HepG2 (cell line): Measurements from ENCODE around the gene DNAJC7. TPM values are rescaled to one million over a fixed set of nuclear protein-coding genes. Genes with fewer than 3 reads are reported as not detected.
A peak's percentile ranks its signal among the peaks of the same experiment; 100 is the strongest.

Experiments used
- ATM ChIP-seq: fragments of 450-650 bp; IDR thresholded peaks from 2 replicates; pipeline ENCODE4 v1.7.1; 2017; ENCODE audit warnings: mild to moderate bottlenecking, borderline replicate concordance
- CTCF ChIP-seq: sonication (generic); formaldehyde crosslinking; IDR thresholded peaks from 2 replicates; pipeline ENCODE4 v1.5.0; 2020; ENCODE audit warnings: mild to moderate bottlenecking, missing genetic modification reagents, moderate library complexity
- GATA4 ChIP-seq: sonication (generic); IDR thresholded peaks from 2 replicates; pipeline ENCODE4 v1.6.1; 2016; ENCODE audit warnings: antibody characterized with exemption, low read depth, borderline replicate concordance
- GATAD1 ChIP-seq: IDR thresholded peaks from 2 replicates; pipeline ENCODE4 v1.6.1; 2016; ENCODE audit warnings: missing genetic modification reagents, missing compliant biosample characterization
- TFDP1 ChIP-seq: IDR thresholded peaks from 2 replicates; pipeline ENCODE4 v1.6.1; 2016; ENCODE audit warnings: missing compliant biosample characterization, missing genetic modification reagents, borderline replicate concordance
- ZNF264 ChIP-seq: sonication (generic); formaldehyde crosslinking; IDR thresholded peaks from 2 replicates; pipeline ENCODE4 v1.4.0; 2020; ENCODE audit warnings: missing genetic modification reagents
- ZNF275 ChIP-seq: sonication (generic); formaldehyde crosslinking; IDR thresholded peaks from 2 replicates; pipeline ENCODE4 v1.8.0; 2022; ENCODE audit warnings: missing genetic modification reagents, mild to moderate bottlenecking, inconsistent platforms, borderline replicate concordance
- ZNF720 ChIP-seq: sonication (generic); formaldehyde crosslinking; IDR thresholded peaks from 2 replicates; pipeline ENCODE4 v1.4.0; 2020; ENCODE audit warnings: missing genetic modification reagents
- ZNF790 ChIP-seq: sonication (generic); formaldehyde crosslinking; IDR thresholded peaks from 2 replicates; pipeline ENCODE4 v1.8.0; 2022; ENCODE audit warnings: missing genetic modification reagents, mild to moderate bottlenecking, borderline replicate concordance
- polyA plus RNA-seq, 8 experiments: library from polyadenylated mRNA; depleted of rRNA in 3 of 8; stranded (reverse) in 7 of 8; unstranded in 1 of 8; fragments of >200 nt; fragmentation: Illumina TruSeq in 4 of 8; extraction: Trizol in 4 of 8; gene quantifications; 2 replicates each; pipeline versions ENCODE4 v1.2.1 to v1.2.3, GENCODE V29; 2011 to 2016; ENCODE audit warnings: low read depth in 4 of 8, missing spikeins in 1 of 8, mixed read lengths in 1 of 8; ENCODE audit not compliant: insufficient read depth in 1 of 8
- total RNA-seq, 5 experiments: library from RNA; depleted of rRNA; stranded (reverse); fragments of >200 nt; fragmentation: Illumina TruSeq; extraction: Trizol; gene quantifications; 2 replicates each; pipeline ENCODE4 v1.2.3, GENCODE V29; 2016; ENCODE audit warnings: low read depth in 1 of 5
- TF ChIP-seq, protein P1 (sequence below): IDR thresholded peaks from 2 replicates; pipeline ENCODE4 v1.6.1; 2012; ENCODE audit warnings: low read depth, low read length, improper control_type of control experiment
- TF ChIP-seq, protein P2 (sequence below): sonication (generic); formaldehyde crosslinking; IDR thresholded peaks from 2 replicates; pipeline ENCODE4 v1.8.1; 2023; ENCODE audit warnings: mild to moderate bottlenecking, moderate library complexity, missing genetic modification reagents
- TF ChIP-seq, protein P3 (sequence below): sonication (generic); formaldehyde crosslinking; IDR thresholded peaks from 2 replicates; pipeline ENCODE4 v1.4.0; 2020; ENCODE audit warnings: low read depth, missing genetic modification reagents
- TF ChIP-seq, protein P4 (sequence below): sonication (generic); formaldehyde crosslinking; IDR thresholded peaks from 2 replicates; pipeline ENCODE4 v1.5.0; 2020; ENCODE audit warnings: missing genetic modification reagents, mild to moderate bottlenecking, borderline replicate concordance

Gene DNAJC7
- total and polyA plus RNA-seq, 2 of the 13 experiments (the other 11 are each of a cell fraction or from before 2014, with no cell fraction given), result 47.7 to 132 TPM

- TF ChIP-seq, protein P1, sequence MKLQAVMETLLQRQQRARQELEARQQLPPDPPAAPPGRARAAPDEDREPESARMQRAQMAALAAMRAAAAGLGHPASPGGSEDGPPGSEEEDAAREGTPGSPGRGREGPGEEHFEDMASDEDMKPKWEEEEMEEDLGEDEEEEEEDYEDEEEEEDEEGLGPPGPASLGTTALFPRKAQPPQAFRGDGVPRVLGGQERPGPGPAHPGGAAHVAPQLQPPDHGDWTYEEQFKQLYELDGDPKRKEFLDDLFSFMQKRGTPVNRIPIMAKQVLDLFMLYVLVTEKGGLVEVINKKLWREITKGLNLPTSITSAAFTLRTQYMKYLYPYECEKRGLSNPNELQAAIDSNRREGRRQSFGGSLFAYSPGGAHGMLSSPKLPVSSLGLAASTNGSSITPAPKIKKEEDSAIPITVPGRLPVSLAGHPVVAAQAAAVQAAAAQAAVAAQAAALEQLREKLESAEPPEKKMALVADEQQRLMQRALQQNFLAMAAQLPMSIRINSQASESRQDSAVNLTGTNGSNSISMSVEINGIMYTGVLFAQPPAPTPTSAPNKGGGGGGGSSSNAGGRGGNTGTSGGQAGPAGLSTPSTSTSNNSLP, result no peak
- no peak for TF ChIP-seq ATM
- TF ChIP-seq TFDP1 (CRISPR knock-in tag), result no peak; the same call in none of the 2 replicates
- TF ChIP-seq, protein P2, sequence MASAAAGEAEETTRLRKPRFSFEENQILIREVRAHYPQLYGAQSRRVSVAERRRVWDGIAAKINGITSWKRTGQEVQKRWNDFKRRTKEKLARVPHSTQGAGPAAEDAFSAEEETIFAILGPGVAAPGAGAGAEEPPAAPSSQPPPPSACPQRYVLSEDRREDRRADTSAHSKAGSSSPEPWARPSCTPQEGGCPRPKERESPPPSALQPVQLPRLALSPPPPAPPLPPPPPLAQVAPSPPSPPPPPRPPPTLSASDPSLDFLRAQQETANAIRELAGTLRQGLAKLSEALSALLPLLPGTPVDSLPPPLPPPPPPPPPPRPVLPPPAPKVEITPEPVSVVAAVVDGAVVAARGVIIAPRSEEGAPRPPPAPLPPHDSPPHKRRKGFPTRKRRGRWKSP (CRISPR knock-in tag), result peak; percentile 88
- peak; percentile 44; the same call in 1 of the 2 replicates for TF ChIP-seq GATA4
- TF ChIP-seq, protein P3, sequence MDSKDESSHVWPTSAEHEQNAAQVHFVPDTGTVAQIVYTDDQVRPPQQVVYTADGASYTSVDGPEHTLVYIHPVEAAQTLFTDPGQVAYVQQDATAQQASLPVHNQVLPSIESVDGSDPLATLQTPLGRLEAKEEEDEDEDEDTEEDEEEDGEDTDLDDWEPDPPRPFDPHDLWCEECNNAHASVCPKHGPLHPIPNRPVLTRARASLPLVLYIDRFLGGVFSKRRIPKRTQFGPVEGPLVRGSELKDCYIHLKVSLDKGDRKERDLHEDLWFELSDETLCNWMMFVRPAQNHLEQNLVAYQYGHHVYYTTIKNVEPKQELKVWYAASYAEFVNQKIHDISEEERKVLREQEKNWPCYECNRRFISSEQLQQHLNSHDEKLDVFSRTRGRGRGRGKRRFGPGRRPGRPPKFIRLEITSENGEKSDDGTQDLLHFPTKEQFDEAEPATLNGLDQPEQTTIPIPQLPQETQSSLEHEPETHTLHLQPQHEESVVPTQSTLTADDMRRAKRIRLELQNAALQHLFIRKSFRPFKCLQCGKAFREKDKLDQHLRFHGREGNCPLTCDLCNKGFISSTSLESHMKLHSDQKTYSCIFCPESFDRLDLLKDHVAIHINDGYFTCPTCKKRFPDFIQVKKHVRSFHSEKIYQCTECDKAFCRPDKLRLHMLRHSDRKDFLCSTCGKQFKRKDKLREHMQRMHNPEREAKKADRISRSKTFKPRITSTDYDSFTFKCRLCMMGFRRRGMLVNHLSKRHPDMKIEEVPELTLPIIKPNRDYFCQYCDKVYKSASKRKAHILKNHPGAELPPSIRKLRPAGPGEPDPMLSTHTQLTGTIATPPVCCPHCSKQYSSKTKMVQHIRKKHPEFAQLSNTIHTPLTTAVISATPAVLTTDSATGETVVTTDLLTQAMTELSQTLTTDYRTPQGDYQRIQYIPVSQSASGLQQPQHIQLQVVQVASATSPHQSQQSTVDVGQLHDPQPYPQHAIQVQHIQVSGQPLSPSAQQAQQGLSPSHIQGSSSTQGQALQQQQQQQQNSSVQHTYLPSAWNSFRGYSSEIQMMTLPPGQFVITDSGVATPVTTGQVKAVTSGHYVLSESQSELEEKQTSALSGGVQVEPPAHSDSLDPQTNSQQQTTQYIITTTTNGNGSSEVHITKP (CRISPR knock-in tag), result peak; percentile 87; the same call in 1 of the 2 replicates
- TF ChIP-seq, protein P4, sequence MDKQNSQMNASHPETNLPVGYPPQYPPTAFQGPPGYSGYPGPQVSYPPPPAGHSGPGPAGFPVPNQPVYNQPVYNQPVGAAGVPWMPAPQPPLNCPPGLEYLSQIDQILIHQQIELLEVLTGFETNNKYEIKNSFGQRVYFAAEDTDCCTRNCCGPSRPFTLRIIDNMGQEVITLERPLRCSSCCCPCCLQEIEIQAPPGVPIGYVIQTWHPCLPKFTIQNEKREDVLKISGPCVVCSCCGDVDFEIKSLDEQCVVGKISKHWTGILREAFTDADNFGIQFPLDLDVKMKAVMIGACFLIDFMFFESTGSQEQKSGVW, result no peak
- TF ChIP-seq GATAD1, result peak; percentile 95
- peak; percentile 39; the same call in 1 of the 2 replicates for TF ChIP-seq ZNF720 (CRISPR knock-in tag)
- TF ChIP-seq CTCF, result peak; percentile 76
- TF ChIP-seq ZNF790 (CRISPR knock-in tag), result no peak; the same call in 1 of the 2 replicates
- TF ChIP-seq ZNF275 (CRISPR knock-in tag), result peak; percentile 92
- peak; percentile 87; the same call in 1 of the 2 replicates for TF ChIP-seq ZNF264 (CRISPR knock-in tag)
These were observed at the start of gene DNAJC7 (continued) for GRCh38 chr17:42016941-42017865.
